ENCODE measurements around the gene RAB3GAP2. TPM values are rescaled to one million over a fixed set of nuclear protein-coding genes. Genes with fewer than 3 reads are reported as not detected.
"Not testable (repeated sequence)": the region's sequence is repeated elsewhere in the genome, so short reads cannot be mapped to it uniquely, and the experiment has no call there.

Gene RAB3GAP2
- total RNA-seq (50.1 TPM), polyA plus RNA-seq (9.8 TPM)

GRCh38 chr1:220272047-220272840 lies at the start of gene RAB3GAP2:
Gene RAB3GAP2 (minus strand): TSS chr1:220272453. CDS start chr1:220272337, 116 bp downstream.
- peak within 1 kb of the TSS; percentile 77 for H3K27ac ChIP-seq (ENCODE audit: low read depth)
- peak within 1 kb of the TSS; percentile 67 for H3K4me3 ChIP-seq (ENCODE audit: low read depth, low read length)
- under 1% methylated on average over 49 of the region's 49 CpGs for whole genome bisulfite sequencing
- no peaks in the 10 kb centered on the region for H3K36me3 ChIP-seq (ENCODE audit: insufficient read depth)
- no peaks in the 10 kb centered on the region for H3K4me1 ChIP-seq (ENCODE audit: insufficient read depth)
- peak; percentile 79 for DNase-seq (ENCODE audit: extremely low spot score)

GRCh38 chr1:220321758-220322157 lies 49.5 kb upstream of the RAB3GAP2 start:
- Histone ChIP-seq H3K27ac (ENCODE audit: low read depth) (no peak overlapping the region), H3K4me3 (ENCODE audit: low read depth, low read length) (no peak overlapping the region), H3K4me1 (ENCODE audit: insufficient read depth) (no peaks in the 10 kb centered on the region), H3K36me3 (ENCODE audit: insufficient read depth) (no peaks in the 10 kb centered on the region)
- 95% methylated on average over 6 of the region's 6 CpGs for WGBS
- DNase-seq (ENCODE audit: extremely low spot score): no peak

GRCh38 chr1:220320709-220321108 lies 48.5 kb upstream of the RAB3GAP2 start:
- H3K36me3 ChIP-seq (ENCODE audit: insufficient read depth): no peaks in the 10 kb centered on the region
- H3K4me1 ChIP-seq (ENCODE audit: insufficient read depth): no peaks in the 10 kb centered on the region
- no peak overlapping the region for H3K4me3 ChIP-seq (ENCODE audit: low read depth, low read length)
- no peak overlapping the region for H3K27ac ChIP-seq (ENCODE audit: low read depth)
- no peak for DNase-seq (ENCODE audit: extremely low spot score)
- WGBS: 87% methylated on average over 2 of the region's 2 CpGs

- Histone ChIP-seq H3K36me3 (ENCODE audit: insufficient read depth) (no peaks in the 10 kb centered on the region), H3K27ac (ENCODE audit: low read depth) (no peak overlapping the region), H3K4me1 (ENCODE audit: insufficient read depth) (no peaks in the 10 kb centered on the region), H3K4me3 (ENCODE audit: low read depth, low read length) (no peak overlapping the region)
- no peak for DNase-seq (ENCODE audit: extremely low spot score)
- WGBS: 87% methylated on average over 1 of the region's 1 CpG
Measured at GRCh38 chr1:220318673-220319072, 46.4 kb upstream of the RAB3GAP2 start.

GRCh38 chr1:220317161-220317560 lies 44.9 kb upstream of the RAB3GAP2 start:
- no peak for DNase-seq (ENCODE audit: extremely low spot score)
- H3K36me3 ChIP-seq (ENCODE audit: insufficient read depth): no peaks in the 10 kb centered on the region
- no peaks in the 10 kb centered on the region for H3K4me1 ChIP-seq (ENCODE audit: insufficient read depth)
- no peak overlapping the region for H3K4me3 ChIP-seq (ENCODE audit: low read depth, low read length)
- WGBS: 53% methylated on average over 4 of the region's 4 CpGs
- no peak overlapping the region for H3K27ac ChIP-seq (ENCODE audit: low read depth)

GRCh38 chr1:220316305-220316704 lies 44.1 kb upstream of the RAB3GAP2 start:
- no peak overlapping the region for H3K27ac ChIP-seq (ENCODE audit: low read depth)
- no peak for DNase-seq (ENCODE audit: extremely low spot score)
- WGBS: 94% methylated on average over 3 of the region's 3 CpGs
- no peak overlapping the region for H3K4me3 ChIP-seq (ENCODE audit: low read depth, low read length)
- no peaks in the 10 kb centered on the region for H3K36me3 ChIP-seq (ENCODE audit: insufficient read depth)
- H3K4me1 ChIP-seq (ENCODE audit: insufficient read depth): no peaks in the 10 kb centered on the region

GRCh38 chr1:220315070-220315839 lies 43.0 kb upstream of the RAB3GAP2 start:
- 77% methylated on average over 4 of the region's 4 CpGs for WGBS
- H3K4me1 ChIP-seq (ENCODE audit: insufficient read depth): no peaks in the 10 kb centered on the region
- H3K27ac ChIP-seq (ENCODE audit: low read depth): no peak overlapping the region
- H3K4me3 ChIP-seq (ENCODE audit: low read depth, low read length): no peak overlapping the region
- no peaks in the 10 kb centered on the region for H3K36me3 ChIP-seq (ENCODE audit: insufficient read depth)
- no peak for DNase-seq (ENCODE audit: extremely low spot score)

- H3K4me1 ChIP-seq (ENCODE audit: insufficient read depth): no peaks in the 10 kb centered on the region
- H3K27ac ChIP-seq (ENCODE audit: low read depth): no peak overlapping the region
- 56% methylated on average over 1 of the region's 1 CpG for WGBS
- no peaks in the 10 kb centered on the region for H3K36me3 ChIP-seq (ENCODE audit: insufficient read depth)
- no peak for DNase-seq (ENCODE audit: extremely low spot score)
- H3K4me3 ChIP-seq (ENCODE audit: low read depth, low read length): no peak overlapping the region
Measured at GRCh38 chr1:220313576-220313975, 41.3 kb upstream of the RAB3GAP2 start.

- H3K4me1 ChIP-seq (ENCODE audit: insufficient read depth); H3K27ac ChIP-seq (ENCODE audit: low read depth); H3K4me3 ChIP-seq (ENCODE audit: low read depth, low read length); DNase-seq (ENCODE audit: extremely low spot score); H3K36me3 ChIP-seq (ENCODE audit: insufficient read depth): not testable (repeated sequence)
- WGBS: 89% methylated on average over 4 of the region's 4 CpGs
Measured at GRCh38 chr1:220310147-220310546, 37.9 kb upstream of the RAB3GAP2 start.

- Histone ChIP-seq H3K4me1 (ENCODE audit: insufficient read depth) (no peaks in the 10 kb centered on the region), H3K4me3 (ENCODE audit: low read depth, low read length) (no peak overlapping the region), H3K36me3 (ENCODE audit: insufficient read depth) (no peaks in the 10 kb centered on the region), H3K27ac (ENCODE audit: low read depth) (no peak overlapping the region)
- WGBS: 81% methylated on average over 3 of the region's 3 CpGs
- no peak for DNase-seq (ENCODE audit: extremely low spot score)
Measured at GRCh38 chr1:220307607-220308006, 35.4 kb upstream of the RAB3GAP2 start.

- Histone ChIP-seq H3K4me1 (ENCODE audit: insufficient read depth) (no peaks in the 10 kb centered on the region), H3K27ac (ENCODE audit: low read depth) (no peak overlapping the region), H3K4me3 (ENCODE audit: low read depth, low read length) (no peak overlapping the region), H3K36me3 (ENCODE audit: insufficient read depth) (no peaks in the 10 kb centered on the region)
- DNase-seq (ENCODE audit: extremely low spot score): no peak
- WGBS: 92% methylated on average over 1 of the region's 1 CpG
Measured at GRCh38 chr1:220306339-220306738, 34.1 kb upstream of the RAB3GAP2 start.

GRCh38 chr1:220303871-220304270 lies 31.6 kb upstream of the RAB3GAP2 start:
- Histone ChIP-seq H3K36me3 (ENCODE audit: insufficient read depth) (no peaks in the 10 kb centered on the region), H3K27ac (ENCODE audit: low read depth) (no peak overlapping the region), H3K4me1 (ENCODE audit: insufficient read depth) (no peaks in the 10 kb centered on the region), H3K4me3 (ENCODE audit: low read depth, low read length) (no peak overlapping the region)
- WGBS: 88% methylated on average over 4 of the region's 4 CpGs
- no peak for DNase-seq (ENCODE audit: extremely low spot score)

- no peaks in the 10 kb centered on the region for H3K4me1 ChIP-seq (ENCODE audit: insufficient read depth)
- DNase-seq (ENCODE audit: extremely low spot score): no peak
- H3K4me3 ChIP-seq (ENCODE audit: low read depth, low read length): no peak overlapping the region
- no peaks in the 10 kb centered on the region for H3K36me3 ChIP-seq (ENCODE audit: insufficient read depth)
- 46% methylated on average over 2 of the region's 2 CpGs for WGBS
- no peak overlapping the region for H3K27ac ChIP-seq (ENCODE audit: low read depth)
Measured at GRCh38 chr1:220301630-220302029, 29.4 kb upstream of the RAB3GAP2 start.
